Measurements from ENCODE around the gene GJB6.

Gene GJB6

DNA sequence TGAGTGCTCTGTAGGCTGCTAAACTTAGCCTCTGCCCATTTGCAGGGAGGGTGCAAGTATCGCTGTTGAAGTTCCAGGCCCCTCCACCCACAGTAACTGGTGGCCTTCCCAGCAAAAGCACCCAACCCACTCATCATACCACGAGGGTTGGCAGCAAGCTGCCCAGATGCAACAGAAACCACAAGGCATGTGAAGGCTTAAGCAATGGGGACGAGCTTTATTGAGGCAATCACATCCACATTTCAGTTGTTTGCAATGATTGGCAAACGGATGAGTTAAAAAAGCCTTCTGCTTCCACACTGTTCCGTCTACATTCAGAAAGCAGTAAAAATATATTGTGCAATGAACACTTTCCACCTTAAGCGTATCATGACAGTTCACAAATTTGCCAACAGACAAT lies 10.3 kb downstream of the GJB6 start:
- Histone ChIP-seq H3K9me3 (no peaks in the 10 kb centered on the region), H3K4me3 (no peak overlapping the region), H3K4me1 (no peaks in the 10 kb centered on the region), H3K27me3 (peaks cover 0 to 21% of the 10 kb centered on the region in 2 donors), H3K36me3 (no peaks in the 10 kb centered on the region), H3K27ac (no peak overlapping the region)
- TF ChIP-seq, protein P1, sequence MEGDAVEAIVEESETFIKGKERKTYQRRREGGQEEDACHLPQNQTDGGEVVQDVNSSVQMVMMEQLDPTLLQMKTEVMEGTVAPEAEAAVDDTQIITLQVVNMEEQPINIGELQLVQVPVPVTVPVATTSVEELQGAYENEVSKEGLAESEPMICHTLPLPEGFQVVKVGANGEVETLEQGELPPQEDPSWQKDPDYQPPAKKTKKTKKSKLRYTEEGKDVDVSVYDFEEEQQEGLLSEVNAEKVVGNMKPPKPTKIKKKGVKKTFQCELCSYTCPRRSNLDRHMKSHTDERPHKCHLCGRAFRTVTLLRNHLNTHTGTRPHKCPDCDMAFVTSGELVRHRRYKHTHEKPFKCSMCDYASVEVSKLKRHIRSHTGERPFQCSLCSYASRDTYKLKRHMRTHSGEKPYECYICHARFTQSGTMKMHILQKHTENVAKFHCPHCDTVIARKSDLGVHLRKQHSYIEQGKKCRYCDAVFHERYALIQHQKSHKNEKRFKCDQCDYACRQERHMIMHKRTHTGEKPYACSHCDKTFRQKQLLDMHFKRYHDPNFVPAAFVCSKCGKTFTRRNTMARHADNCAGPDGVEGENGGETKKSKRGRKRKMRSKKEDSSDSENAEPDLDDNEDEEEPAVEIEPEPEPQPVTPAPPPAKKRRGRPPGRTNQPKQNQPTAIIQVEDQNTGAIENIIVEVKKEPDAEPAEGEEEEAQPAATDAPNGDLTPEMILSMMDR (IDR thresholded peaks at IDR 0.05): no peak
- intact Hi-C loops (cut with DNase I; ENCODE audit: low total_unique reads): no loop called here
- DNase-seq: no peak

DNA sequence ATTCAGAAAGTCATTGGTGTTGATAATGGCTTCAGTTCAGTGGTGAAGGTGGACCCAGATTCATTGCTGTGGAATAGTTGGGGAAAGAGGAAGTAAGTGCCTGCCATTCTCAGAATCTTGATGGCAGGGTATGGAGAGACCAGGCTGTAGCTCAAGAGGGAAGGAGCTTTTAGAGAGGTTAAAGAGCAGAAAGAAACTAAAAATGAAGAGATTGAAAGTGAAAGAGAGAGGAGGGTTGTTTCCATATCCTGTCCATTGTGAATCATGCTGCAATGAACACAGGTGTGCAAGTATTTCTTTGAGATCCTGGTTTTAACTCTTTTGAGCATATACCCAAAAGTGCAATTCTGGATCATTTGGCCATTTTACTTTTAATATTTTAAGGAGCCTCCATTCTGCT lies 12.5 kb downstream of the GJB6 start:
- no peaks in the 10 kb centered on the region for H3K9me3 ChIP-seq
- TF ChIP-seq, protein P1 (IDR thresholded peaks at IDR 0.05): no peak
- intact Hi-C loops (cut with DNase I; ENCODE audit: low total_unique reads): no loop called here

DNA sequence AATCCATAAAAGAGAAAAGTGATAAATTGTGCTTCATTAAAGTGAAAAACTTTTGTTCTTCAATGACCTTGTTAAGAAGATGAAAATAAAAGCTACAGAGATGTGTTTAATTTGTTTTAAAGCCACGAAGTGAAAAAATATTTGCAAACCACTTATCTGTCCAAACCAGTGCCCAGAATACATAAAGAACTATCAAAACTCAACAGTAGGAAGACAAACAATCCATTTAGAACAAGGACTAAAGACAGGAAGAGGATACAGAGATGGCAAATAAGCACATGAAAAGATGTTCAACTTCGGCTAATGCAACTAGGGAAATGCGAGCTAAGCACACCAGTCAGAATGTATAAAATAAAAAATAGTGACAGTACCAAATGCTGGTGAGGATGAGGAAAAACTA lies 15.0 kb downstream of the GJB6 start:
- intact Hi-C loops (cut with DNase I; ENCODE audit: low total_unique reads): no loop called here
- Histone ChIP-seq H3K27me3 (peaks cover 0 to 10% of the 10 kb centered on the region in 2 donors), H3K4me3 (no peak overlapping the region), H3K4me1 (no peaks in the 10 kb centered on the region), H3K9me3 (no peaks in the 10 kb centered on the region), H3K27ac (no peak overlapping the region), H3K36me3 (no peaks in the 10 kb centered on the region)
- no peak for DNase-seq
- TF ChIP-seq, protein P1 (IDR thresholded peaks at IDR 0.05): no peak

More for the DNA sequence above, 12.5 kb downstream of the GJB6 start:
- Histone ChIP-seq H3K27ac (no peak overlapping the region), H3K36me3 (no peaks in the 10 kb centered on the region), H3K4me3 (no peak overlapping the region), H3K4me1 (no peaks in the 10 kb centered on the region), H3K27me3 (peaks cover 0 to 13% of the 10 kb centered on the region in 2 donors)
- no peak for DNase-seq

DNA sequence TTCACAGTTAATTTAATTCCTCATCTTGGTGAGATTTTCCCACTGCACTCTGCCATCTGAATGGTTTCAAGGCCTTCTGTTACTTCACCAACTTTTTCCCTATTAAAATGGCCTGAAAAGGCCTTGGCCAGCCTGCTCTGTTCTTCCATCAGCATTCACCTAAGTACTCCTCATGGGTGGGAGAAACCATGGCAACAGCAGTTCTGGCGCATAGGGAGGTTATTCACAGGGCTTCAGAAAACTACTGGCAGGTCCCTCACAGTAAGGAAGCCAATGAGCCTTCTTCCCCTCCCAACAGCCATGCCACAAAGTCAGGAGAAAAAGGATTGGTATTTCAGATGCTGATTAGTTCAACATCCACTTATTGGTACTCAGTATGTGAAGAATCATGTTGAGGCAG lies 22.2 kb downstream of the GJB6 start:
- no peak for DNase-seq
- H3K4me1 ChIP-seq: no peaks in the 10 kb centered on the region
- H3K4me3 ChIP-seq: no peak overlapping the region
- TF ChIP-seq, protein P1 (IDR thresholded peaks at IDR 0.05): no peak
- H3K9me3 ChIP-seq: no peaks in the 10 kb centered on the region
- intact Hi-C loops (cut with DNase I; ENCODE audit: low total_unique reads): no loop called here
- peaks cover 0 to 26% of the 10 kb centered on the region in 2 donors for H3K27me3 ChIP-seq
- no peak overlapping the region for H3K27ac ChIP-seq
- H3K36me3 ChIP-seq: no peaks in the 10 kb centered on the region

DNA sequence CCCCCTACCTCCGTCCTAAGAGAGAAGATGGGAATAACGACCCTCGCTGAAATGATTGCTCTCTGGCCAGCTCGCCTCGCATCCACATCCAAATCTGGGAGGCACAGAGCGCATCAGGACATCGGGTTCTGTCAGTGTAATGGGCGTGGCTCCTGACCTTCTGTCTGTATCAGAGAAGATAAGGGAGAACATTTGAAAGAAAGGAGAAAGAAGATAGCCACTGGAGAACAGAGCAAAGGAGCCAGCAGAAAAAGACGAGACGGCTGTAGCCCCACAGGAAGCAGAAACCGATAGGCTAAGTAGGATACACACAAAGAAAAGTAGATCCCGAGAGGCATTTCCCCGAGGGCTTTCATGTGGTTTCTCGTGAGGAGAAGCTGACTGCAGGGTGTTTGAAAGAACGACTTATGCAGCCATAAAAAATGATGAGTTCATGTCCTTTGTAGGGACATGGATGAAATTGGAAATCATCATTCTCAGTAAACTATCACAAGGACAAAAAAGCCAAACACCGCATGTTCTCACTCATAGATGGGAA lies 25.4 kb downstream of the GJB6 start:
- H3K4me3 ChIP-seq: no peak overlapping the region
- TF ChIP-seq, protein P1 (IDR thresholded peaks at IDR 0.05): no peak
- intact Hi-C loops (cut with DNase I; ENCODE audit: low total_unique reads): no loop called here

More for the DNA sequence above, 25.4 kb downstream of the GJB6 start:
- no peaks in the 10 kb centered on the region for H3K36me3 ChIP-seq
- DNase-seq: no peak
- no peaks in the 10 kb centered on the region for H3K4me1 ChIP-seq
- H3K9me3 ChIP-seq: peaks cover 0 to 7% (median 0%) of the 10 kb centered on the region in 3 donors
- peaks cover 0 to 29% of the 10 kb centered on the region in 2 donors for H3K27me3 ChIP-seq
- H3K27ac ChIP-seq: no peak overlapping the region

All from tibial artery (tissue), 4 donors.